Mesenchymal stem cell (in vitro differentiated cells and primary cell): ENCODE results near the gene KIAA1191.

Experiments
- DNase-seq: peaks from one replicate; pipeline ENCODE4 v3.0.0-alpha.2; 2013
- H2AFZ ChIP-seq: one replicate; pipeline ENCODE4 v1.6.1; 2013; ENCODE audit warnings: low read depth, mild to moderate bottlenecking, control low read depth, inconsistent platforms, low read length, moderate library complexity
- H2AK5ac ChIP-seq: 2 replicates; pipeline ENCODE4 v1.6.1; 2013; ENCODE audit warnings: low read length, moderate library complexity, mild to moderate bottlenecking, inconsistent platforms; ENCODE audit not compliant: severe bottlenecking
- H2BK120ac ChIP-seq: one replicate; pipeline ENCODE4 v1.6.1; 2013; ENCODE audit warnings: low read depth, mild to moderate bottlenecking, inconsistent platforms, low read length, moderate library complexity
- H2BK12ac ChIP-seq, 2 experiments: one replicate each; pipeline ENCODE4 v1.6.1; 2013; ENCODE audit warnings: inconsistent platforms in 2 of 2, low read length in 2 of 2, mild to moderate bottlenecking in 2 of 2, moderate library complexity in 2 of 2, control low read depth in 1 of 2
- H2BK15ac ChIP-seq: one replicate; pipeline ENCODE4 v1.6.1; 2013; ENCODE audit warnings: mild to moderate bottlenecking, low read depth, inconsistent platforms; ENCODE audit not compliant: poor library complexity, severe bottlenecking
- H2BK5ac ChIP-seq: 2 replicates; pipeline ENCODE4 v1.6.1; 2013; ENCODE audit warnings: low read depth, mild to moderate bottlenecking, low read length, control low read depth, inconsistent platforms; ENCODE audit not compliant: poor library complexity, severe bottlenecking
- H3K14ac ChIP-seq, 2 experiments: one replicate each; pipeline ENCODE4 v1.6.1; 2013; ENCODE audit warnings: inconsistent platforms in 2 of 2, low read length in 2 of 2, control low read depth in 1 of 2, mild to moderate bottlenecking in 1 of 2, moderate library complexity in 1 of 2
- H3K18ac ChIP-seq, 2 experiments: one replicate each; pipeline ENCODE4 v1.6.1; 2013; ENCODE audit warnings: inconsistent platforms in 2 of 2, low read length in 2 of 2, control low read depth in 1 of 2, low read depth in 1 of 2, mild to moderate bottlenecking in 1 of 2
- H3K23ac ChIP-seq, 2 experiments: one replicate each; pipeline ENCODE4 v1.6.1; 2013; ENCODE audit warnings: inconsistent platforms in 2 of 2, low read length in 2 of 2, mild to moderate bottlenecking in 2 of 2, moderate library complexity in 2 of 2, control low read depth in 1 of 2
- H3K27ac ChIP-seq: 2 replicates; pipeline ENCODE4 v1.5.1; 2013; ENCODE audit warnings: mild to moderate bottlenecking, moderate library complexity, low read length, control low read depth, inconsistent platforms; ENCODE audit not compliant: poor library complexity, severe bottlenecking
- H3K27me3 ChIP-seq, 2 experiments: 2 replicates each; pipeline versions ENCODE4 v1.6.1 to v1.7.0; 2013; ENCODE audit warnings: low read length in 2 of 2, mild to moderate bottlenecking in 2 of 2, moderate library complexity in 2 of 2, control low read depth in 1 of 2, inconsistent platforms in 1 of 2; ENCODE audit not compliant: control insufficient read depth in 1 of 2, insufficient read depth in 1 of 2
- H3K36me3 ChIP-seq, 2 experiments: 2 replicates each; pipeline versions ENCODE4 v1.6.1 to v1.7.0; 2013; ENCODE audit warnings: low read length in 2 of 2, control low read depth in 1 of 2, inconsistent platforms in 1 of 2, low read depth in 1 of 2, mild to moderate bottlenecking in 1 of 2; ENCODE audit not compliant: insufficient read depth in 2 of 2, control insufficient read depth in 1 of 2
- H3K4ac ChIP-seq, 2 experiments: one replicate each; pipeline ENCODE4 v1.6.1; 2013; ENCODE audit warnings: inconsistent platforms in 2 of 2, low read length in 2 of 2, mild to moderate bottlenecking in 2 of 2, moderate library complexity in 2 of 2, control low read depth in 1 of 2, low read depth in 1 of 2
- H3K4me1 ChIP-seq: 2 replicates; pipeline ENCODE4 v1.6.1; 2013; ENCODE audit warnings: low read depth, low read length, control low read depth; ENCODE audit not compliant: control insufficient read depth, insufficient read depth
- H3K4me2 ChIP-seq: 2 replicates; pipeline ENCODE4 v1.6.1; 2013; ENCODE audit warnings: low read length, mild to moderate bottlenecking, inconsistent platforms; ENCODE audit not compliant: poor library complexity, severe bottlenecking
- H3K4me3 ChIP-seq, 2 experiments: 2 replicates each; pipeline versions ENCODE4 v1.5.1 to v1.7.0; 2013; ENCODE audit warnings: low read length in 2 of 2, mild to moderate bottlenecking in 2 of 2, control low read depth in 1 of 2, low read depth in 1 of 2; ENCODE audit not compliant: insufficient read depth in 1 of 2
- H3K79me1 ChIP-seq: replicated peaks from 2 replicates; pipeline ENCODE4 v1.6.1; 2013; ENCODE audit warnings: mild to moderate bottlenecking, control low read depth, low read length, inconsistent platforms; ENCODE audit not compliant: poor library complexity, severe bottlenecking
- H3K9ac ChIP-seq: 2 replicates; pipeline ENCODE4 v1.7.0; 2013; ENCODE audit warnings: mild to moderate bottlenecking, low read length, moderate library complexity
- H3K9me3 ChIP-seq: 2 replicates; pipeline ENCODE4 v1.7.0; 2013; ENCODE audit warnings: mild to moderate bottlenecking, low read length; ENCODE audit not compliant: control insufficient read depth
- H4K8ac ChIP-seq: one replicate; pipeline ENCODE4 v1.6.1; 2013; ENCODE audit warnings: inconsistent platforms, mild to moderate bottlenecking, low read length, moderate library complexity
- H4K91ac ChIP-seq: one replicate; pipeline ENCODE4 v1.6.1; 2013; ENCODE audit warnings: mild to moderate bottlenecking, low read length, inconsistent platforms
- WGBS: methylation state at CpG from one replicate; pipeline ENCODE4 v1.1.7; 2013; ENCODE audit warnings: mixed read lengths; 5-methylcytosine and 5-hydroxymethylcytosine counted together

KIAA1191 gene

DNA sequence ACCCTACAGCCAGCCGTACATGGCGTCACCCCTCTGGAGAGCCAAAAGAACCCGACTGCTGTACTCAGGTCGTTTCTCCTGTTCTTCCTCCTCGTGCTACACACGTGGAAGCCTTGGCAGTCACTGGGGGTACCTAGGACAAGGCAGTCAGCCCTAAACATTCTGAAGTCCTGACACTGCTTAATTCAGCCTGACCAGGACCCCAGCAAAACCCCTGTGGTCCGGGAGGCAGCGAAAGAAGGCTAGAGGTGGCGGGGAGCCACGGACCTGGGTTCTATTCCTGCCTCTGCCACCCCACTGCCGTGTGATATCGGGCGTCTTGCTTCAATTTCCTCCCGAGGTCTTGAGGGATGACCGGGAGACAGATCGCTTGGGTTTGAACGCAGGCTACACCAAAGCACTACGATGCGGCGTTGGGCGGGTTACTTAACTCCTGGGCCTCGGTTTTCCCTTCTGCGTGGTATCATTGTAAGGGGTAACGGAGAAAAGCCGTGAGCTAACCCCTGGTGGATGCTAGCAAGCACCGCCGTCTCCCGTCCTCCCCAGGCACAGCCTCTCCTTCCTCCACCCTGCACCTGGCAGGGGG, 3.3 kb upstream of the KIAA1191 start:
- Histone ChIP-seq H3K9me3 (no peaks in the 10 kb centered on the region), H2BK5ac (no peak overlapping the region), H3K9ac (peak overlapping the region; percentile 76), H2BK15ac (no peak overlapping the region), H3K4me1 (peaks cover 19% of the 10 kb centered on the region), H3K27ac (no peak overlapping the region), H2AFZ (peak overlapping the region; percentile 15), H4K8ac (peak overlapping the region; percentile 12), H3K4me3 (peak overlapping the region; percentile 87 to 92), H2AK5ac (no peak overlapping the region), H3K79me1 (peaks cover 24% of the 10 kb centered on the region), H3K4me2 (peak overlapping the region; percentile 88), H2BK120ac (no peak overlapping the region), H2BK12ac (no peak overlapping the region), H3K36me3 (peaks cover 19 to 23% of the 10 kb centered on the region in 2 experiments), H3K14ac (no peak overlapping the region), H3K27me3 (no peaks in the 10 kb centered on the region), H4K91ac (no peak overlapping the region), H3K4ac (peak overlapping the region in 1 of 2 experiments; percentile 40), H3K18ac (no peak overlapping the region), H3K23ac (no peak overlapping the region)
- WGBS = 65% methylated on average over 14 of the region's 28 CpGs
- peak; percentile 15 for DNase-seq

DNA sequence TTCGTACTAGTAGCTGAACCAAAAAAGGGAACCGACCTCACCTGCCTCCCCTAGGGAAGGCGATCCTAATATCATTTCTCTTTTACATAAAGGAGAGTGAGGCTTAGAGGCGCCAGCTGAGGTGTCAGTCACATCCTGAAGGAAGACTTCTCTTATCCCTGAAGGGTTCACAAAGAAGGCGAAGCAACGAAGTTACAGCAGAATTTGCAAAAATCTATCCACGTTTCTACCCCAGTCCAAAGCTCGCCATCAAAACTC, 598 bp upstream of the KIAA1191 start:
- no peak overlapping the region for H2BK15ac ChIP-seq
- H3K9ac ChIP-seq = peak overlapping the region; percentile 95
- H2BK120ac ChIP-seq = no peak overlapping the region
- H4K91ac ChIP-seq = no peak overlapping the region
- no peak overlapping the region for H2BK5ac ChIP-seq
- WGBS = 53% methylated on average over 6 of the region's 8 CpGs
- H3K79me1 ChIP-seq = peaks cover 11% of the 10 kb centered on the region
- peak overlapping the region in 1 of 2 experiments; percentile 97 for H3K4me3 ChIP-seq
- H4K8ac ChIP-seq = peak overlapping the region; percentile 33
- H3K23ac ChIP-seq = no peak overlapping the region
- H3K14ac ChIP-seq = no peak overlapping the region
- no peak overlapping the region for H3K27ac ChIP-seq
- no peak for DNase-seq
- no peak overlapping the region for H2BK12ac ChIP-seq
- peak overlapping the region in 1 of 2 experiments; percentile 65 for H3K18ac ChIP-seq
- peaks cover 14 to 16% of the 10 kb centered on the region in 2 experiments for H3K36me3 ChIP-seq
- H3K4ac ChIP-seq = peak overlapping the region in 1 of 2 experiments; percentile 51
- peak overlapping the region; percentile 91 for H2AFZ ChIP-seq
- H3K4me1 ChIP-seq = peaks cover 18% of the 10 kb centered on the region
- no peak overlapping the region for H2AK5ac ChIP-seq
- no peaks in the 10 kb centered on the region for H3K27me3 ChIP-seq
- H3K9me3 ChIP-seq = no peaks in the 10 kb centered on the region
- H3K4me2 ChIP-seq = peak overlapping the region; percentile 78

DNA sequence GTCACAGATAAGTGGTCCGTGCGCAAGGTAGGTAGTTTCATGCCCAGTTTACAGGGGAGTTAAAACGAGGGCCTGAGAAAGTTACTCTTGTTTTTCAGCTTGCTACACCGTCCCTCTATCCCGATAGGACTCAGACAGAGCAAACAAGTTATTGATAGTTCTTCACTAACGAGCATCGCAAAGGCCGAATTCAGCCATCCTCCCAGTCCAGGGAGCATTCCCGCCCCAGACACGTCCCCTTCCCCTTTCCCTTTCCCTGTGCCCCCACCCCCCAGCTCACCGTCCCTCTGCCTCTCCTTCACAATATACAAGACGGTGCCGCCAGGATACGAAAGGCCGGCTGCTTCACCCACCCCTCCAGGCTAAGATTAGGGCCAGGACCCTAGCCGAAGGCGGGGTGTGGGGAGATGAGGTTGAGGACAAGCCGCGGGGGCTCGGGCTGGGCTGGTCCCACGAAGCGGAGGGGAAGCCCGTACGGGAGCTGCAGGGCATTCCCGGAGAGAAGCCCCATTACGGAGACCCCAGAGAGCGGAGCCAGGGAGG, 599 bp downstream of the KIAA1191 start:
- Histone ChIP-seq H3K36me3 (peaks cover 12 to 25% of the 10 kb centered on the region in 2 experiments), H2BK5ac (no peak overlapping the region), H3K4me3 (peak overlapping the region; percentile 89 to 97), H2BK120ac (no peak overlapping the region), H3K27me3 (no peaks in the 10 kb centered on the region), H3K4me1 (peaks cover 12% of the 10 kb centered on the region), H3K18ac (peak overlapping the region; percentile 82 to 89), H3K14ac (peak overlapping the region; percentile 62 to 89), H3K9ac (peak overlapping the region; percentile 95), H4K91ac (no peak overlapping the region), H3K4ac (peak overlapping the region; percentile 34 to 66), H4K8ac (peak overlapping the region; percentile 84), H3K79me1 (peaks cover 4% of the 10 kb centered on the region), H2BK12ac (peak overlapping the region in 1 of 2 experiments; percentile 18), H3K4me2 (peak overlapping the region; percentile 55), H2AFZ (peak overlapping the region; percentile 51), H3K9me3 (no peaks in the 10 kb centered on the region), H3K23ac (peak overlapping the region in 1 of 2 experiments; percentile 67), H3K27ac (no peak overlapping the region), H2AK5ac (no peak overlapping the region), H2BK15ac (no peak overlapping the region)
- DNase-seq = no peak
- WGBS = 4% methylated on average over 23 of the region's 27 CpGs

DNA sequence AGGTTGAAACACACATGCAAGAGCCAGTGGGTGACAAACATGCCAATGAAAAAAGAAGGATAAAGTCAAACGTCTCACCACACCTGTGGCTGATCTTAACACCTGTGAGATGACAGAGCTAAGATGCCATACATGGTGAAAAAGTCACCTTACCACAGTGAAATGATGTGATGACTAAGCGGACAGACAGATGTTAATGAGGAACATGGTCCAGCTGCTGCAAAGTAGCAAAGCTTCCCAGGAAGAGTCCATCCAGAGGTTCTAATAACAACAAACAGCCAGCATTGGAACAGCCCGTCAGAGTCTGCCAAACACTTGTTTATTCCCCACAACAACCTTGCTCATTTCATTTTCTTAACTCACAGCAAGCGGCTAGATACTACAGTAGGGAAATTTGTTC, 1.9 kb downstream of the KIAA1191 start:
- 84% methylated on average over 4 of the region's 4 CpGs for WGBS
- H2AFZ ChIP-seq = no peak overlapping the region

More for the DNA sequence above, 1.9 kb downstream of the KIAA1191 start:
- Histone ChIP-seq H2BK5ac (no peak overlapping the region), H3K14ac (no peak overlapping the region), H3K4me2 (peak overlapping the region; percentile 31), H3K79me1 (peaks cover 5% of the 10 kb centered on the region), H3K23ac (no peak overlapping the region), H2BK12ac (no peak overlapping the region), H3K9me3 (no peaks in the 10 kb centered on the region), H3K4me1 (peaks cover 6% of the 10 kb centered on the region), H4K8ac (no peak overlapping the region), H3K4me3 (peak overlapping the region in 1 of 2 experiments; percentile 10), H3K27ac (no peak overlapping the region), H3K18ac (no peak overlapping the region), H4K91ac (no peak overlapping the region), H3K36me3 (peaks cover 23 to 37% of the 10 kb centered on the region in 2 experiments), H2BK120ac (no peak overlapping the region), H3K9ac (no peak overlapping the region), H3K4ac (no peak overlapping the region), H3K27me3 (no peaks in the 10 kb centered on the region), H2AK5ac (no peak overlapping the region), H2BK15ac (no peak overlapping the region)
- DNase-seq = peak; percentile 54
